Right atrium auricular region (tissue), 2 donors: Measurements from ENCODE around the gene KANK4. TPM values are rescaled to one million over a fixed set of nuclear protein-coding genes. Genes with fewer than 3 reads are reported as not detected.

Experiments used
- DNase-seq: peaks from one replicate; pipeline ENCODE4 v3.0.0-alpha.2; 2019; ENCODE audit warnings: low spot score
- H3K27ac ChIP-seq, 2 donors: fragments of 200-600 bp; sonication (generic); 1 replicate in 1 of 2; 2 replicates in 1 of 2; pipeline ENCODE4 v1.5.1; 2016 to 2019
- H3K27me3 ChIP-seq, 2 donors: fragments of 200-600 bp; sonication (generic); one replicate each; pipeline versions ENCODE4 v1.5.1 to v1.6.0; 2017 to 2019
- H3K36me3 ChIP-seq: fragments of 200-600 bp; sonication (generic); one replicate; pipeline ENCODE4 v1.5.1; 2016
- H3K4me1 ChIP-seq, 2 donors: fragments of 200-600 bp; sonication (generic); one replicate each; pipeline versions ENCODE4 v1.5.1 to v1.6.0; 2017 to 2019
- H3K4me3 ChIP-seq, 2 donors: fragments of 200-600 bp; sonication (generic); 1 replicate in 1 of 2; 2 replicates in 1 of 2; pipeline ENCODE4 v1.5.1; 2017 to 2019; ENCODE audit warnings: mild to moderate bottlenecking in 1 of 2, moderate library complexity in 1 of 2
- H3K9me3 ChIP-seq, 2 donors: fragments of 200-600 bp; sonication (generic); one replicate each; pipeline ENCODE4 v1.5.1; 2019
- CTCF ChIP-seq, 2 donors: fragments of 200-600 bp; sonication (generic); IDR thresholded peaks; one replicate each; pipeline ENCODE4 v1.5.1; 2019; ENCODE audit warnings: antibody characterized with exemption in 2 of 2
- total RNA-seq, 2 donors: library from RNA; depleted of rRNA; stranded (reverse); fragments of >200 nt; gene quantifications; one replicate each; pipeline ENCODE4 v1.1.0, GENCODE V29; 2016

Gene KANK4
- total RNA-seq, 2 donors from 2014 or later = 0.12 to 0.63 TPM

- TF ChIP-seq CTCF (IDR thresholded peaks at IDR 0.05) = no peak
- H3K36me3 ChIP-seq = no peaks in the 10 kb centered on the region
- no peak overlapping the region for H3K27ac ChIP-seq
- H3K4me3 ChIP-seq = no peak overlapping the region
- no peaks in the 10 kb centered on the region for H3K9me3 ChIP-seq
- H3K4me1 ChIP-seq = no peaks in the 10 kb centered on the region
- no peaks in the 10 kb centered on the region for H3K27me3 ChIP-seq
- DNase-seq = no peak
Measured at GRCh38 chr1:62271134-62271533, 48.1 kb downstream of the KANK4 start.

- Histone ChIP-seq H3K4me3 (no peak overlapping the region), H3K36me3 (no peaks in the 10 kb centered on the region), H3K27me3 (no peaks in the 10 kb centered on the region), H3K27ac (no peak overlapping the region), H3K9me3 (no peaks in the 10 kb centered on the region), H3K4me1 (no peaks in the 10 kb centered on the region)
- TF ChIP-seq CTCF (IDR thresholded peaks at IDR 0.05) = no peak
- no peak for DNase-seq
Measured at GRCh38 chr1:62269851-62270495, 49.3 kb downstream of the KANK4 start.

- Histone ChIP-seq H3K27ac (no peak overlapping the region), H3K36me3 (no peaks in the 10 kb centered on the region), H3K9me3 (no peaks in the 10 kb centered on the region), H3K4me3 (no peak overlapping the region), H3K27me3 (no peaks in the 10 kb centered on the region), H3K4me1 (no peaks in the 10 kb centered on the region)
- no peak for TF ChIP-seq CTCF (IDR thresholded peaks at IDR 0.05)
- DNase-seq = no peak
Measured at GRCh38 chr1:62269439-62269838, 49.8 kb downstream of the KANK4 start.

- no peak for TF ChIP-seq CTCF (IDR thresholded peaks at IDR 0.05)
- no peaks in the 10 kb centered on the region for H3K4me1 ChIP-seq
- no peaks in the 10 kb centered on the region for H3K27me3 ChIP-seq
- H3K36me3 ChIP-seq = no peaks in the 10 kb centered on the region
- no peak overlapping the region for H3K4me3 ChIP-seq
- DNase-seq = no peak
- H3K9me3 ChIP-seq = no peaks in the 10 kb centered on the region
- no peak overlapping the region for H3K27ac ChIP-seq
Measured at GRCh38 chr1:62268315-62268714, 50.9 kb downstream of the KANK4 start.

- no peak for TF ChIP-seq CTCF (IDR thresholded peaks at IDR 0.05)
- Histone ChIP-seq H3K9me3 (no peaks in the 10 kb centered on the region), H3K4me1 (no peaks in the 10 kb centered on the region), H3K36me3 (no peaks in the 10 kb centered on the region), H3K27ac (no peak overlapping the region), H3K4me3 (no peak overlapping the region), H3K27me3 (no peaks in the 10 kb centered on the region)
- no peak for DNase-seq
Measured at GRCh38 chr1:62265956-62266935, 53.0 kb downstream of the KANK4 start.
